Fibroblast of lung (primary cell): ENCODE data around the gene MEN1. TPM values are rescaled to one million over a fixed set of nuclear protein-coding genes. Genes with fewer than 3 reads are reported as not detected.

Source experiments
- DNase-seq, 2 donors: peaks; one replicate each; pipeline versions ENCODE4 v3.0.0 to v3.0.0-alpha.2; 2010; ENCODE audit warnings: low read depth in 2 of 2
- H2AFZ ChIP-seq: 2 replicates; pipeline ENCODE4 v1.5.1; 2012; ENCODE audit warnings: low read length, control low read depth, inconsistent platforms
- H3K27ac ChIP-seq: 2 replicates; pipeline ENCODE4 v1.5.1; 2011; ENCODE audit warnings: low read length, control low read depth; ENCODE audit not compliant: insufficient read depth
- H3K27me3 ChIP-seq: 2 replicates; pipeline ENCODE4 v1.5.1; 2011; ENCODE audit warnings: mild to moderate bottlenecking, low read length; ENCODE audit not compliant: control insufficient read depth, insufficient read depth
- H3K36me3 ChIP-seq: 2 replicates; pipeline ENCODE4 v1.5.1; 2011; ENCODE audit warnings: low read length; ENCODE audit not compliant: control insufficient read depth, insufficient read depth
- H3K4me1 ChIP-seq: 2 replicates; pipeline ENCODE4 v1.5.1; 2011; ENCODE audit warnings: low read length; ENCODE audit not compliant: control insufficient read depth, insufficient read depth; ENCODE audit errors: extremely low read depth
- H3K4me2 ChIP-seq: 2 replicates; pipeline ENCODE4 v1.5.1; 2011; ENCODE audit warnings: low read length, control low read depth; ENCODE audit not compliant: insufficient read depth; ENCODE audit errors: extremely low read depth
- H3K4me3 ChIP-seq, 4 experiments: fragments of 200-600 bp in 1 of 4; sonication (generic) in 1 of 4; replicated peaks in 1 of 4; 2 replicates each; pipeline ENCODE4 v1.5.1; 2011 to 2016; ENCODE audit warnings: low read length in 4 of 4, low read depth in 3 of 4, mild to moderate bottlenecking in 3 of 4, control low read depth in 2 of 4, inconsistent platforms in 1 of 4, mixed read lengths in 1 of 4; ENCODE audit not compliant: insufficient read depth in 1 of 4; ENCODE audit errors: control extremely low read depth in 1 of 4
- H3K79me2 ChIP-seq: 2 replicates; pipeline ENCODE4 v1.5.1; 2012; ENCODE audit warnings: mild to moderate bottlenecking, low read length, inconsistent platforms; ENCODE audit not compliant: control insufficient read depth, insufficient read depth
- H3K9ac ChIP-seq: 2 replicates; pipeline ENCODE4 v1.5.1; 2011; ENCODE audit warnings: mild to moderate bottlenecking, low read length, control low read depth; ENCODE audit not compliant: insufficient read depth
- H3K9me3 ChIP-seq: 2 replicates; pipeline ENCODE4 v1.5.1; 2012; ENCODE audit warnings: low read depth, low read length; ENCODE audit not compliant: control insufficient read depth, insufficient read depth
- H4K20me1 ChIP-seq: 2 replicates; pipeline ENCODE4 v1.5.1; 2011; ENCODE audit warnings: low read length; ENCODE audit not compliant: control insufficient read depth, insufficient read depth; ENCODE audit errors: extremely low read depth
- CTCF ChIP-seq, 2 donors: IDR thresholded peaks in 1 of 2; conservative IDR thresholded peaks in 1 of 2; 1 replicate in 1 of 2; 2 replicates in 1 of 2; pipeline ENCODE4 v1.5.1; 2011 to 2012; ENCODE audit warnings: low read length in 2 of 2, control low read depth in 1 of 2, inconsistent platforms in 1 of 2, low read depth in 1 of 2, mild to moderate bottlenecking in 1 of 2
- EZH2 ChIP-seq: IDR thresholded peaks from 2 replicates; pipeline ENCODE4 v1.5.1; 2012; ENCODE audit warnings: low read length, control low read depth, mild to moderate bottlenecking; ENCODE audit errors: missing control alignments
- polyA plus RNA-seq, 2 donors: library from polyadenylated mRNA; depleted of rRNA in 1 of 2; stranded (reverse) in 1 of 2; unstranded in 1 of 2; fragments of >200 nt; gene quantifications; 2 replicates each; pipeline ENCODE4 v1.2.1, GENCODE V29; 2011 to 2012; ENCODE audit warnings: missing spikeins in 1 of 2
- total RNA-seq: library from RNA; depleted of rRNA; stranded (reverse); fragments of >200 nt; gene quantifications from 2 replicates; pipeline ENCODE4 v1.2.1, GENCODE V29; 2014

Gene MEN1
- total and polyA plus RNA-seq, 2 donors (not counting 1 experiment from before 2014, with no cell fraction given): 8.9 to 13.7 TPM

DNA sequence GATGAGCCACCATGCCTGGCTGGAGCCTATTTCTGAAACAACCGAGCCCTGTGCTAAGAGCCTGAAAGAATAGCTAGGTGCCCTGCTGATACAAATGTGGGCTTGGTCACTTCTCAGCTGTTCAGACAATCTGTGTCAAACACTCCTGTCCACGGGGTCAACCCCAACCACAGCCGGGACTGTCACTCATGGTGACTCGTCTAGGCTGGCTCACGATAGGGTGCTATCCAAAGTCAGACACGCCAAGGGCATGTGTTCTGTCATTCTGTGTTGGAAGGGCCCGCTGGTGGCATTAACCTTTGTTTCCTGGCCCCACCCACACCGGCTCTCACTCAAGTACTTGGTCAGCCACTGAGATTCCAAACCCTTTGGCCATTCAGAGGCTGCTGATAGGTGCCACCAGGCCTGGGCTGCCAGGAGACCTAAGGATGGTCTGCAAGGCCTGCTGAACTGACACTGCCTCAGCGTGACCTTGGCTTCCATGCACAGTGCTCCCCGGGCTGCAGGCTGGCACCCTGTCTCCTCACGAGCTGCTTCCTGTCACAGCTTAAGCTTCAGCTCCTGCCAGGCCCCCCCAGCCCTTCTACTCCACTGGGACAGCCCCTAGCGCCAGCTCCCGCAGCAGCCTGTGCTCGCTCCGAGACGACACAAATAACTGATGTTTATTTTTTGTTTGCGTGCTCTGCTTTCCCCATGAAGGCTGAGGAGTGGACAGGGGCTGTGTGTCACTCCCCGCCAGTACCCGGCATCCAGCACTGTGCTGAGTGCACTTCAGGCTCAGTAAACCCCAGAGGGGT, 48.3 kb upstream of the MEN1 start:
- TF ChIP-seq EZH2 (no peak), CTCF (conservative IDR thresholded peaks at IDR 0.05 in 1 of 2, IDR thresholded peaks at IDR 0.05 in 1 of 2; ENCODE audit: low read depth in 1 of 2, low read length in 2 of 2) (no peak)
- H3K4me1 ChIP-seq: peaks cover 54% of the 10 kb centered on the region
- DNase-seq: no peak

DNA sequence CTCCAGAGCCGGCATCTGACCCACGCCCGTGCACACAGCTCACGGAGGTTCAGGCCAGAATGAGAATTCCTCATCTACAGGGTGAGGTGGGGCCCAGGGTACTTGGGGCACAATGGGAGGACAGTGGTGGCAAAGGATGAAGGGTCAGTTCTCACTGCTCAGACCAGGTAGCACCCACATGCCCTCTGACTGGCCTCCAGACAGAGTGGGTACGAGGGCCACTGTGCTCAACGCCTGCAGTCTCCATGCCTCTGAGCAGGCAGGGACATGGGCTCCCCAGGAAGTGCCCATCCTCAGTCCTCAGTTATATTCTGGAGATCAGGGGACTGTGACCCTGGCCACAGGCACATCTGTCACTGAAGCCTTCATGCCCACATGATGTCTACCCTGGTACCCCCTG, 47.1 kb upstream of the MEN1 start:
- H3K36me3 ChIP-seq: peaks cover 52% of the 10 kb centered on the region
- no peaks in the 10 kb centered on the region for H4K20me1 ChIP-seq
- no peak for DNase-seq
- peaks cover 44% of the 10 kb centered on the region for H3K4me1 ChIP-seq
- H3K9me3 ChIP-seq: no peaks in the 10 kb centered on the region
- TF ChIP-seq CTCF (conservative IDR thresholded peaks at IDR 0.05 in 1 of 2, IDR thresholded peaks at IDR 0.05 in 1 of 2; ENCODE audit: low read depth in 1 of 2, low read length in 2 of 2) (no peak), EZH2 (no peak)
- H3K79me2 ChIP-seq: peaks cover 73% of the 10 kb centered on the region
- peak overlapping the region; percentile 47 for H3K27ac ChIP-seq
- no peaks in the 10 kb centered on the region for H3K27me3 ChIP-seq
- no peak overlapping the region for H2AFZ ChIP-seq
- no peak overlapping the region for H3K9ac ChIP-seq
- H3K4me3 ChIP-seq: no peak overlapping the region
- no peak overlapping the region for H3K4me2 ChIP-seq

More for the DNA sequence above, 48.3 kb upstream of the MEN1 start:
- peak overlapping the region; percentile 22 for H3K27ac ChIP-seq
- no peak overlapping the region for H2AFZ ChIP-seq
- no peak overlapping the region for H3K4me2 ChIP-seq
- peaks cover 79% of the 10 kb centered on the region for H3K79me2 ChIP-seq
- H3K4me3 ChIP-seq: no peak overlapping the region
- H4K20me1 ChIP-seq: no peaks in the 10 kb centered on the region
- no peaks in the 10 kb centered on the region for H3K9me3 ChIP-seq
- no peak overlapping the region for H3K9ac ChIP-seq
- H3K27me3 ChIP-seq: no peaks in the 10 kb centered on the region
- peaks cover 44% of the 10 kb centered on the region for H3K36me3 ChIP-seq

DNA sequence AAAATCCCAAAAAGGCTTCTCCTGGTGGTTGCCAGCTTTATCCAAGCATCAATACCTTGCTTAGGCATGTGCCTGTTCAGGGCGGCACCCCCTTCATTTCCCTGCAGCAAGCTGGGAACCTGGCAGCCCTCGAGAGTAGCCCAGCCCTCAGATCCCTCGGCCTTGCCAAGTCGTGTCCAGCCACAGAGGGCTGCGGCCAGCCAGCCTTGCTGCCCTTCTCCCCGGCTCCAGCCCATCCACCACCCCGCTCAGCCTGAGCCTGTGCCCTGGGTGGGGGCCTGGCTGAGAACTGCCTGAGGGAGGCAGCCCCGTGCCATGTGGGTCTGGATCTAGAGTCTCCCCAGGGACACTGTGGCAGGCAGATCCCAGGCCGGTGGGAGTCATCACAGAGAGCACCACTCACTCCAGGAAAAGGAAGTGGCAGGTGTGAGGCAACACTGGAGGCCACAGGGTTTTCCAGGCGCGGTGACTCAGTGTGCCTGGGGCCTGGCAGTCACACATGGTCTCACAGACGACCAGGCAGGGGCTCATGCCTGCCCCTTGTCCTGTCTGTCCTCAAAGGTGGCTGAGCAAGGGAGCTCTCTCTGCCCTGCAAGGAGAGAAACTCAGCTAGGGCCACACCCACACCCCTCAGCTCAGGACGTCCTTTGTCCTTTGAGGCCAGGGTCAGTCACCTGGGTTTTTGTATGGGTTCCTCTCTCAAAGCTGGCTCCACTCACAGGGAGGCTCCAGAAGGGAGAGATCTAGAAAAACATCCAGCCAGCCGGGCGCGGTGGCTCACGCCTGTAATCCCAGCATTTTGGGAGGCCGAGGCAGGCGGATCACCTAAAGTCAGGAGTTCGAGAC, 46.3 kb upstream of the MEN1 start:
- Histone ChIP-seq H3K79me2 (peaks cover 64% of the 10 kb centered on the region), H3K9me3 (no peaks in the 10 kb centered on the region), H3K4me3 (no peak overlapping the region), H3K27ac (peak overlapping the region; percentile 98), H3K9ac (peak overlapping the region; percentile 39), H3K36me3 (peaks cover 56% of the 10 kb centered on the region), H3K27me3 (no peaks in the 10 kb centered on the region), H2AFZ (no peak overlapping the region), H4K20me1 (no peaks in the 10 kb centered on the region), H3K4me2 (no peak overlapping the region), H3K4me1 (peaks cover 44% of the 10 kb centered on the region)
- TF ChIP-seq EZH2 (no peak), CTCF (conservative IDR thresholded peaks at IDR 0.05 in 1 of 2, IDR thresholded peaks at IDR 0.05 in 1 of 2; ENCODE audit: low read depth in 1 of 2, low read length in 2 of 2) (no peak)
- peak; percentile 72 to 81 for DNase-seq
